ENCODE measurements around the gene SF3B5.

DNA sequence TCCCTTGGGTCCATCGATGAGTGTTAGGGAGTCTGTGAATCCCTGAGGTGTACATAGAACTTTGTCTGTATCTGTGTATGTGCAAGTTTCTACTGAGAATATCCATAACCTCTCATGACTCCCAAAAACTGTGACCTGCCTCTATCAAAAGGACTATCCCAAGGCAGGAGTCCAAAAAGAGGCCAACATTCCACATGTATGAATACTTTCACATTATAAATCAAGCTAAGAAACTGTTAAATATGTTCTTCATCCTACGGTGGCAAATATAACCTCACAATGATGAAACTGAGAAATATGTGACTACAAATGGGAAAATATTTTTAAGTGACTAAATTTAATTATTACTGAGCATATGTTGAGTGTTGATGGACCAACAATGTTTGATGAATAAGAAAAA, 38.8 kb upstream of the SF3B5 start:
- no peak for TF ChIP-seq EZH2 (IDR thresholded peaks at IDR 0.05; ENCODE audit: borderline replicate concordance, low read length)
- TF ChIP-seq, protein P1, sequence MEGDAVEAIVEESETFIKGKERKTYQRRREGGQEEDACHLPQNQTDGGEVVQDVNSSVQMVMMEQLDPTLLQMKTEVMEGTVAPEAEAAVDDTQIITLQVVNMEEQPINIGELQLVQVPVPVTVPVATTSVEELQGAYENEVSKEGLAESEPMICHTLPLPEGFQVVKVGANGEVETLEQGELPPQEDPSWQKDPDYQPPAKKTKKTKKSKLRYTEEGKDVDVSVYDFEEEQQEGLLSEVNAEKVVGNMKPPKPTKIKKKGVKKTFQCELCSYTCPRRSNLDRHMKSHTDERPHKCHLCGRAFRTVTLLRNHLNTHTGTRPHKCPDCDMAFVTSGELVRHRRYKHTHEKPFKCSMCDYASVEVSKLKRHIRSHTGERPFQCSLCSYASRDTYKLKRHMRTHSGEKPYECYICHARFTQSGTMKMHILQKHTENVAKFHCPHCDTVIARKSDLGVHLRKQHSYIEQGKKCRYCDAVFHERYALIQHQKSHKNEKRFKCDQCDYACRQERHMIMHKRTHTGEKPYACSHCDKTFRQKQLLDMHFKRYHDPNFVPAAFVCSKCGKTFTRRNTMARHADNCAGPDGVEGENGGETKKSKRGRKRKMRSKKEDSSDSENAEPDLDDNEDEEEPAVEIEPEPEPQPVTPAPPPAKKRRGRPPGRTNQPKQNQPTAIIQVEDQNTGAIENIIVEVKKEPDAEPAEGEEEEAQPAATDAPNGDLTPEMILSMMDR (IDR thresholded peaks at IDR 0.05; ENCODE audit: low read length): no peak
